ENCODE data around the gene OSBP2. TPM values are rescaled to one million over a fixed set of nuclear protein-coding genes. Genes with fewer than 3 reads are reported as not detected.

Gene OSBP2
- total and polyA plus RNA-seq, 10 of the 15 experiments (the other 5 are each of a cell fraction or from before 2014, with no cell fraction given), result 0.11 to 7.7 (median 3.6) TPM

- TF ChIP-seq STAT1 (conservative IDR thresholded peaks at IDR 0.05), result no peak
- no peak for TF ChIP-seq SRF (IDR thresholded peaks at IDR 0.05; ENCODE audit: low read depth in 2 of 2, low read length in 2 of 2)
Measured at GRCh38 chr22:30847583-30847982, 152.9 kb downstream of the OSBP2 start (continued).

- in situ Hi-C loops (cut with MboI) (no loop called here), intact Hi-C loops (cut with micrococcal nuclease; ENCODE audit: unreplicated experiment) (no loop called here)
- H3K27ac ChIP-seq (ENCODE audit: control insufficient read depth, insufficient read depth), result no peak overlapping the region
- H3K4me1 ChIP-seq (ENCODE audit: control insufficient read depth, insufficient read depth, low read length), result no peaks in the 10 kb centered on the region
- ChIA-PET CTCF (no interaction called here), POLR2A (no interaction called here), SMC1A (ENCODE audit: uncharacterized antibody, unreplicated experiment) (no interaction called here), RAD21 (ENCODE audit: unreplicated experiment) (no interaction called here)
- 33% methylated on average over 3 of the region's 3 CpGs for WGBS (ENCODE audit: insufficient coverage, insufficient replicate concordance, low lambda C conversion rate, missing lambda C conversion rate)
- FAIRE-seq (no peak), DNase-seq (ENCODE audit: low read depth, low spot score) (no peak), ATAC-seq (no peak)
- H3K4me2 ChIP-seq (ENCODE audit: control insufficient read depth, insufficient read depth), result no peak overlapping the region
- no peaks in the 10 kb centered on the region for H4K20me1 ChIP-seq (ENCODE audit: control insufficient read depth, insufficient read depth)
- no TSS peak for BruUV-seq (replicated peaks)
- no peak overlapping the region for H3K9ac ChIP-seq (ENCODE audit: control insufficient read depth, insufficient read depth, low read length)
- no peak overlapping the region for H3K4me3 ChIP-seq
- no peaks in the 10 kb centered on the region for H3K79me2 ChIP-seq (ENCODE audit: control insufficient read depth, insufficient read depth, low read length)
- no peaks in the 10 kb centered on the region; the same call in 2 of the 3 replicates for H3K9me3 ChIP-seq (replicated peaks; ENCODE audit: control insufficient read depth, insufficient read depth, low read length)
- H2AFZ ChIP-seq (ENCODE audit: control insufficient read depth, low read depth, low read length), result no peak overlapping the region
- no peaks in the 10 kb centered on the region for H3K27me3 ChIP-seq (replicated peaks in 1 of 2; ENCODE audit: control insufficient read depth in 2 of 2, insufficient read depth in 2 of 2, low read length in 1 of 2)
- H3K36me3 ChIP-seq (ENCODE audit: control insufficient read depth in 2 of 2, insufficient read depth in 2 of 2, low read length in 1 of 2), result no peaks in the 10 kb centered on the region
- no peak for TF ChIP-seq MTA3 (IDR thresholded peaks at IDR 0.05; ENCODE audit: borderline replicate concordance, low read length)
- TF ChIP-seq CBFB (IDR thresholded peaks at IDR 0.05; ENCODE audit: low read depth), result no peak
- no peak for TF ChIP-seq EP300 (IDR thresholded peaks at IDR 0.05; ENCODE audit: borderline replicate concordance in 1 of 2, control insufficient read depth in 1 of 2, low read depth in 2 of 2, low read length in 2 of 2)
- no peak for TF ChIP-seq JUNB (IDR thresholded peaks at IDR 0.05)
- no peak for TF ChIP-seq ATF7 (IDR thresholded peaks at IDR 0.05; ENCODE audit: low read depth)
- TF ChIP-seq SKIL (IDR thresholded peaks at IDR 0.05; ENCODE audit: low read depth, poor library complexity, severe bottlenecking), result no peak
- no peak for TF ChIP-seq NFIC (IDR thresholded peaks at IDR 0.05; ENCODE audit: low read depth, low read length)
- TF ChIP-seq BCL11A (IDR thresholded peaks at IDR 0.05; ENCODE audit: low read depth, low read length), result no peak
- no peak for TF ChIP-seq HDAC2 (IDR thresholded peaks at IDR 0.05)
- TF ChIP-seq MTA2 (IDR thresholded peaks at IDR 0.05; ENCODE audit: low read depth), result no peak
- no peak for TF ChIP-seq CHD1 (IDR thresholded peaks at IDR 0.05; ENCODE audit: low read depth, low read length)
- TF ChIP-seq ZNF592 (IDR thresholded peaks at IDR 0.05), result no peak
- TF ChIP-seq SMAD1 (IDR thresholded peaks at IDR 0.05; ENCODE audit: low read depth, partially characterized antibody), result no peak
- no peak for TF ChIP-seq ZSCAN29 (IDR thresholded peaks at IDR 0.05)
- TF ChIP-seq PML (IDR thresholded peaks at IDR 0.05; ENCODE audit: low read length), result no peak
- no peak for TF ChIP-seq GABPA (IDR thresholded peaks at IDR 0.05; ENCODE audit: low read depth)
- TF ChIP-seq TCF12 (IDR thresholded peaks at IDR 0.05; ENCODE audit: low read depth, low read length), result no peak
Measured at GRCh38 chr22:30855266-30855665, 160.6 kb downstream of the OSBP2 start.
